ENCODE measurements around the gene CCDC33.
A peak's percentile ranks its signal among the peaks of the same experiment; 100 is the strongest.

CCDC33 gene

GRCh38 chr15:74265046-74265639 lies 29.0 kb downstream of the CCDC33 start:
- no peak overlapping the region for H2BK15ac ChIP-seq (ENCODE audit: low read length)
- H3K4me2 ChIP-seq (ENCODE audit: insufficient read depth, low read length, poor library complexity, severe bottlenecking): no peak overlapping the region
- no peak overlapping the region for H2AK5ac ChIP-seq (ENCODE audit: low read depth, low read length)
- no peak overlapping the region for H2BK120ac ChIP-seq (ENCODE audit: low read depth, low read length)
- no peak overlapping the region for H2AFZ ChIP-seq (ENCODE audit: low read length)
- H3K79me1 ChIP-seq (ENCODE audit: low read depth, low read length): no peaks in the 10 kb centered on the region
- WGBS, 2 donors (ENCODE audit: extremely low coverage in 2 of 2, insufficient read length in 2 of 2, insufficient replicate concordance in 1 of 2): no CpG with 5 or more reads among the region's 5 CpGs
- no peaks in the 10 kb centered on the region for H3K27me3 ChIP-seq (ENCODE audit: control insufficient read depth in 3 of 3, insufficient read depth in 3 of 3, low read depth in 1 of 3, low read length in 3 of 3)
- H3K9me3 ChIP-seq (replicated peaks in 1 of 2; ENCODE audit: control insufficient read depth in 2 of 2, insufficient read depth in 1 of 2, low read depth in 1 of 2, low read length in 2 of 2): no peaks in the 10 kb centered on the region
- H2BK5ac ChIP-seq (ENCODE audit: low read length): no peak overlapping the region
- no peak overlapping the region for H3K9ac ChIP-seq (ENCODE audit: low read depth, low read length, poor library complexity)
- no peak overlapping the region for H3K27ac ChIP-seq (replicated peaks; ENCODE audit: low read length)
- H4K91ac ChIP-seq (ENCODE audit: low read depth, low read length, poor library complexity): no peak overlapping the region
- no peak overlapping the region for H3K4ac ChIP-seq (ENCODE audit: low read length)
- no peak overlapping the region for H4K8ac ChIP-seq (ENCODE audit: low read depth, low read length)
- no peaks in the 10 kb centered on the region for H3K36me3 ChIP-seq (replicated peaks in 1 of 2; ENCODE audit: control insufficient read depth in 2 of 2, insufficient read depth in 2 of 2, low read length in 2 of 2)
- H3K4me3 ChIP-seq (ENCODE audit: low read length in 2 of 2): no peak overlapping the region
- H2BK12ac ChIP-seq (ENCODE audit: low read length): no peak overlapping the region
- no peak overlapping the region for H3K14ac ChIP-seq (ENCODE audit: low read length)
- H3K18ac ChIP-seq (ENCODE audit: low read length): no peak overlapping the region
- no peak overlapping the region for H3K23ac ChIP-seq (ENCODE audit: low read depth, low read length, poor library complexity)
- peak; percentile 87 for DNase-seq (ENCODE audit: low spot score)
- H3K4me1 ChIP-seq (ENCODE audit: control insufficient read depth in 2 of 2, insufficient read depth in 1 of 2, low read depth in 1 of 2, low read length in 2 of 2): peaks cover 10 to 29% of the 10 kb centered on the region in 2 donors

GRCh38 chr15:74268020-74268419 lies 31.9 kb downstream of the CCDC33 start:
- H3K14ac ChIP-seq (ENCODE audit: low read length): no peak overlapping the region
- H3K79me1 ChIP-seq (ENCODE audit: low read depth, low read length): peaks cover 1% of the 10 kb centered on the region
- no peak overlapping the region for H3K9ac ChIP-seq (ENCODE audit: low read depth, low read length, poor library complexity)
- WGBS, 2 donors (ENCODE audit: extremely low coverage in 2 of 2, insufficient read length in 2 of 2, insufficient replicate concordance in 1 of 2): no CpG with 5 or more reads among the region's 6 CpGs
- no peak overlapping the region for H3K4me3 ChIP-seq (ENCODE audit: low read length in 2 of 2)
- no peak overlapping the region for H4K91ac ChIP-seq (ENCODE audit: low read depth, low read length, poor library complexity)
- H3K36me3 ChIP-seq (replicated peaks in 1 of 2; ENCODE audit: control insufficient read depth in 2 of 2, insufficient read depth in 2 of 2, low read length in 2 of 2): no peaks in the 10 kb centered on the region
- H3K9me3 ChIP-seq (replicated peaks in 1 of 2; ENCODE audit: control insufficient read depth in 2 of 2, insufficient read depth in 1 of 2, low read depth in 1 of 2, low read length in 2 of 2): no peaks in the 10 kb centered on the region
- H3K23ac ChIP-seq (ENCODE audit: low read depth, low read length, poor library complexity): no peak overlapping the region
- no peak overlapping the region for H2BK5ac ChIP-seq (ENCODE audit: low read length)
- H3K27me3 ChIP-seq (ENCODE audit: control insufficient read depth in 3 of 3, insufficient read depth in 3 of 3, low read depth in 1 of 3, low read length in 3 of 3): peaks cover 0 to 4% (median 0%) of the 10 kb centered on the region in 3 experiments
- no peak overlapping the region for H2AK5ac ChIP-seq (ENCODE audit: low read depth, low read length)
- DNase-seq (ENCODE audit: low spot score): no peak
- no peak overlapping the region for H3K4ac ChIP-seq (ENCODE audit: low read length)
- H3K18ac ChIP-seq (ENCODE audit: low read length): no peak overlapping the region
- no peak overlapping the region for H3K27ac ChIP-seq (replicated peaks; ENCODE audit: low read length)
- no peak overlapping the region for H2BK120ac ChIP-seq (ENCODE audit: low read depth, low read length)
- H3K4me2 ChIP-seq (ENCODE audit: insufficient read depth, low read length, poor library complexity, severe bottlenecking): no peak overlapping the region
- no peak overlapping the region for H2BK12ac ChIP-seq (ENCODE audit: low read length)
- H4K8ac ChIP-seq (ENCODE audit: low read depth, low read length): no peak overlapping the region
- peaks cover 10 to 18% of the 10 kb centered on the region in 2 donors for H3K4me1 ChIP-seq (ENCODE audit: control insufficient read depth in 2 of 2, insufficient read depth in 1 of 2, low read depth in 1 of 2, low read length in 2 of 2)
- H2BK15ac ChIP-seq (ENCODE audit: low read length): no peak overlapping the region
- no peak overlapping the region for H2AFZ ChIP-seq (ENCODE audit: low read length)

- Histone ChIP-seq H3K27me3 (ENCODE audit: control insufficient read depth in 3 of 3, insufficient read depth in 3 of 3, low read depth in 1 of 3, low read length in 3 of 3) (peaks cover 0 to 4% (median 0%) of the 10 kb centered on the region in 3 experiments), H3K9ac (ENCODE audit: low read depth, low read length, poor library complexity) (no peak overlapping the region), H3K27ac (replicated peaks; ENCODE audit: low read length) (no peak overlapping the region), H4K91ac (ENCODE audit: low read depth, low read length, poor library complexity) (no peak overlapping the region), H2AFZ (ENCODE audit: low read length) (no peak overlapping the region), H2BK120ac (ENCODE audit: low read depth, low read length) (no peak overlapping the region), H2AK5ac (ENCODE audit: low read depth, low read length) (peak overlapping the region; percentile 56), H3K4ac (ENCODE audit: low read length) (no peak overlapping the region), H3K4me2 (ENCODE audit: insufficient read depth, low read length, poor library complexity, severe bottlenecking) (no peak overlapping the region), H3K4me3 (ENCODE audit: low read length in 2 of 2) (no peak overlapping the region), H3K36me3 (replicated peaks in 1 of 2; ENCODE audit: control insufficient read depth in 2 of 2, insufficient read depth in 2 of 2, low read length in 2 of 2) (no peaks in the 10 kb centered on the region), H2BK12ac (ENCODE audit: low read length) (no peak overlapping the region), H2BK15ac (ENCODE audit: low read length) (no peak overlapping the region), H3K79me1 (ENCODE audit: low read depth, low read length) (peaks cover 1% of the 10 kb centered on the region), H4K8ac (ENCODE audit: low read depth, low read length) (no peak overlapping the region), H3K9me3 (replicated peaks in 1 of 2; ENCODE audit: control insufficient read depth in 2 of 2, insufficient read depth in 1 of 2, low read depth in 1 of 2, low read length in 2 of 2) (no peaks in the 10 kb centered on the region), H2BK5ac (ENCODE audit: low read length) (no peak overlapping the region), H3K14ac (ENCODE audit: low read length) (peak overlapping the region; percentile 47), H3K4me1 (ENCODE audit: control insufficient read depth in 2 of 2, insufficient read depth in 1 of 2, low read depth in 1 of 2, low read length in 2 of 2) (peaks cover under 1 to 4% of the 10 kb centered on the region in 2 donors), H3K23ac (ENCODE audit: low read depth, low read length, poor library complexity) (no peak overlapping the region), H3K18ac (ENCODE audit: low read length) (peak overlapping the region; percentile 54)
- DNase-seq (ENCODE audit: low spot score): no peak
- WGBS, 2 donors (ENCODE audit: extremely low coverage in 2 of 2, insufficient read length in 2 of 2, insufficient replicate concordance in 1 of 2): no CpG with 5 or more reads among the region's 8 CpGs
Observed at GRCh38 chr15:74269362-74270035, 33.4 kb downstream of the CCDC33 start.

- Histone ChIP-seq H2AFZ (ENCODE audit: low read length) (no peak overlapping the region), H2BK5ac (ENCODE audit: low read length) (no peak overlapping the region), H3K23ac (ENCODE audit: low read depth, low read length, poor library complexity) (no peak overlapping the region), H3K18ac (ENCODE audit: low read length) (no peak overlapping the region), H3K27ac (replicated peaks; ENCODE audit: low read length) (no peak overlapping the region), H3K79me1 (ENCODE audit: low read depth, low read length) (peaks cover 1% of the 10 kb centered on the region), H2BK15ac (ENCODE audit: low read length) (no peak overlapping the region), H3K27me3 (ENCODE audit: control insufficient read depth in 3 of 3, insufficient read depth in 3 of 3, low read depth in 1 of 3, low read length in 3 of 3) (peaks cover 0 to 4% (median 0%) of the 10 kb centered on the region in 3 experiments), H2AK5ac (ENCODE audit: low read depth, low read length) (no peak overlapping the region), H2BK12ac (ENCODE audit: low read length) (no peak overlapping the region), H2BK120ac (ENCODE audit: low read depth, low read length) (no peak overlapping the region), H3K9me3 (replicated peaks in 1 of 2; ENCODE audit: control insufficient read depth in 2 of 2, insufficient read depth in 1 of 2, low read depth in 1 of 2, low read length in 2 of 2) (no peaks in the 10 kb centered on the region), H3K4ac (ENCODE audit: low read length) (no peak overlapping the region), H4K91ac (ENCODE audit: low read depth, low read length, poor library complexity) (no peak overlapping the region), H3K4me1 (ENCODE audit: control insufficient read depth in 2 of 2, insufficient read depth in 1 of 2, low read depth in 1 of 2, low read length in 2 of 2) (no peaks in the 10 kb centered on the region), H4K8ac (ENCODE audit: low read depth, low read length) (no peak overlapping the region), H3K9ac (ENCODE audit: low read depth, low read length, poor library complexity) (no peak overlapping the region), H3K4me3 (ENCODE audit: low read length in 2 of 2) (no peak overlapping the region), H3K36me3 (replicated peaks in 1 of 2; ENCODE audit: control insufficient read depth in 2 of 2, insufficient read depth in 2 of 2, low read length in 2 of 2) (no peaks in the 10 kb centered on the region), H3K14ac (ENCODE audit: low read length) (no peak overlapping the region), H3K4me2 (ENCODE audit: insufficient read depth, low read length, poor library complexity, severe bottlenecking) (no peak overlapping the region)
- DNase-seq (ENCODE audit: low spot score): no peak
- no CpG with 5 or more reads among the region's 6 CpGs for WGBS, 2 donors (ENCODE audit: extremely low coverage in 2 of 2, insufficient read length in 2 of 2, insufficient replicate concordance in 1 of 2)
Observed at GRCh38 chr15:74270155-74270554, 34.0 kb downstream of the CCDC33 start.
